AG10803 (cell line): ENCODE data around the gene RADIL.

Experiments used
- DNase-seq: peaks from one replicate; pipeline ENCODE4 v3.0.0; 2010; ENCODE audit warnings: low read depth
- H3K4me3 ChIP-seq: 2 replicates; pipeline ENCODE4 v1.5.1; 2011; ENCODE audit warnings: mild to moderate bottlenecking, low read length, control low read depth
- TF ChIP-seq, protein P1 (sequence below): conservative IDR thresholded peaks from 2 replicates; pipeline ENCODE4 v1.5.1; 2011; ENCODE audit warnings: mild to moderate bottlenecking, low read length, control low read depth, inconsistent platforms

RADIL gene

DNA sequence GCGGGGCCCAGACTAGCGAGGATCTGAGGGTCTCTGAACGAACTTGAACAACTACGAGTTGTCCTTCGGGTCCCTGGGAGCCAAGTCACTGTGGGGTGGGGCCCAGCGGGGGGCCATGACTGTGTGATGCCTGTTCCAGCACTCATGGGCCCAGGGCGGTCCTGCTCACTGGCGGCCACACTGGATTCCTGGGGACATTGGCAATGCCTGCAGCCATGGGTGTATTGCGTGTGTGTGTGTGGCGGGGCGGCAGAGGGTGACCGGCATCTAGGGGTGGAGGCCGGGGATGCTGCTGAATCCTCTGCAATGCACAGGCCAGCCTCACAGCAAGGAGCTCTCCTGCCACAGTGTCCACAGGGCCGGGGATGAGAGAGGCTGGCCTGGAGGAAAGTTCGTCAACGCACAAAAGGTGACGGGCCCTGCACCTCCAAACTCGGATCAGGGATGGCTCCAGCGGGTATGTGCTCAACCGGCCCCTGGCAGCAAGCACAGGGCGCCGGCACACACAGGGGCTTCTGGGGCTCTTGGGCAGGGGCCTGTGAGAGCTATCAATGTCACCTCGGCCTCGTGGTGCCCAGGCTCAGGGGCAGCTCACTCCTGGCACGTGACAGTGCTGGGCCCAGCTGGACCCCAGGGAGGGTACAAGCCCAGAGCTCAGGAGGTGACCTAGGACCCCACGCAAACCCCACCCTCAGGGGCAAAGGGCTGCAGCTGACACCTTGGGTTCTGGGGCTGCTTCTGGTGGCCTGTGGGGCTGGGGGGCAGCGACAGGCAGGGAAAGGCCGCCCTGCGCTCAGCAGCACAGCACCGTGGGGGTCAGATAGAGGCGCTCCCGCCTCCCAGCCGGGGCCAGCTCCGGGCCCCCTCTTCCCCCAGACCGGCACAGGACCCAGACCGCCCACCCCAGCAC lies 49.6 kb downstream of the RADIL start:
- H3K4me3 ChIP-seq = no peak overlapping the region

DNA sequence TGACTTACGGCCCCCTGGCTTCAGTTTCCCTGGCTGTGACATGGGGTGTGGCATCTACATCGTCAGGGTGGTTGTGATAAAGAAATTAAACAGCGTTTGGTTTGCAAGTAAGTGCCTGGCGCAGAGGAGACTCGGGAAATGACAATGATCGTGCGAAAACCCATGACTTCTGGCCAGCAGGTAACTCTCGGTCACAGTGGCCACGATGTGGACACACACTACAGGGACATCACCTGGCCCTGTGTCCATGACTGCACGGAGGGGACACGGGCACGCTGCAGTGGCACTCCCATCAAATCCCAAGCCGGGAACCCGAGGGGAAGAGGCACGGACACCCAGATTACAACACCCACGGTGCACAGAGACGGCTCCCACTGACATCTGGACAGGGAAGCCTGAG lies 50.3 kb downstream of the RADIL start:
- no peak for DNase-seq
- no peak overlapping the region for H3K4me3 ChIP-seq
- TF ChIP-seq, protein P1, sequence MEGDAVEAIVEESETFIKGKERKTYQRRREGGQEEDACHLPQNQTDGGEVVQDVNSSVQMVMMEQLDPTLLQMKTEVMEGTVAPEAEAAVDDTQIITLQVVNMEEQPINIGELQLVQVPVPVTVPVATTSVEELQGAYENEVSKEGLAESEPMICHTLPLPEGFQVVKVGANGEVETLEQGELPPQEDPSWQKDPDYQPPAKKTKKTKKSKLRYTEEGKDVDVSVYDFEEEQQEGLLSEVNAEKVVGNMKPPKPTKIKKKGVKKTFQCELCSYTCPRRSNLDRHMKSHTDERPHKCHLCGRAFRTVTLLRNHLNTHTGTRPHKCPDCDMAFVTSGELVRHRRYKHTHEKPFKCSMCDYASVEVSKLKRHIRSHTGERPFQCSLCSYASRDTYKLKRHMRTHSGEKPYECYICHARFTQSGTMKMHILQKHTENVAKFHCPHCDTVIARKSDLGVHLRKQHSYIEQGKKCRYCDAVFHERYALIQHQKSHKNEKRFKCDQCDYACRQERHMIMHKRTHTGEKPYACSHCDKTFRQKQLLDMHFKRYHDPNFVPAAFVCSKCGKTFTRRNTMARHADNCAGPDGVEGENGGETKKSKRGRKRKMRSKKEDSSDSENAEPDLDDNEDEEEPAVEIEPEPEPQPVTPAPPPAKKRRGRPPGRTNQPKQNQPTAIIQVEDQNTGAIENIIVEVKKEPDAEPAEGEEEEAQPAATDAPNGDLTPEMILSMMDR = no peak

More for the DNA sequence above, 49.6 kb downstream of the RADIL start:
- no peak for DNase-seq
- TF ChIP-seq, protein P1 = no peak

DNA sequence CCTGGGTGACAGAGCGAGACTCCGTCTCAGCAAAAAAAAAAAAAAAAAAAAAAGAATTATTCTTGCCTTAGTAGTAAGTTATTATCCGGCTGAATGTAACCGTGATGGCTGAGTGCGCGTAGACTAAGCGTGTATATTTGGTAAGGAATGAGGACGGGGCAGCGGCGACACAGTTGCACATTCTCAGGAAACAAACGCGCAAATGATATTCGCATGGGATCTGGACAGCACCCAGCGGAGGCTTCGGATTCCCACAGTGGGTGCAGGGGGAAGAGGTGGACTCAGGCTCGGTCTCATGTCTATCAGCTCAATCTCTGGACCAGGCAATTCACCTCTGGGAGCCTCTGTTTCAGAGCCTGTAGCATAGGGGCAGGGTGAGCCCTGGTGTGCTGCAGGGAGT lies 50.8 kb downstream of the RADIL start:
- TF ChIP-seq, protein P1 = no peak
- DNase-seq = no peak
- H3K4me3 ChIP-seq = no peak overlapping the region

DNA sequence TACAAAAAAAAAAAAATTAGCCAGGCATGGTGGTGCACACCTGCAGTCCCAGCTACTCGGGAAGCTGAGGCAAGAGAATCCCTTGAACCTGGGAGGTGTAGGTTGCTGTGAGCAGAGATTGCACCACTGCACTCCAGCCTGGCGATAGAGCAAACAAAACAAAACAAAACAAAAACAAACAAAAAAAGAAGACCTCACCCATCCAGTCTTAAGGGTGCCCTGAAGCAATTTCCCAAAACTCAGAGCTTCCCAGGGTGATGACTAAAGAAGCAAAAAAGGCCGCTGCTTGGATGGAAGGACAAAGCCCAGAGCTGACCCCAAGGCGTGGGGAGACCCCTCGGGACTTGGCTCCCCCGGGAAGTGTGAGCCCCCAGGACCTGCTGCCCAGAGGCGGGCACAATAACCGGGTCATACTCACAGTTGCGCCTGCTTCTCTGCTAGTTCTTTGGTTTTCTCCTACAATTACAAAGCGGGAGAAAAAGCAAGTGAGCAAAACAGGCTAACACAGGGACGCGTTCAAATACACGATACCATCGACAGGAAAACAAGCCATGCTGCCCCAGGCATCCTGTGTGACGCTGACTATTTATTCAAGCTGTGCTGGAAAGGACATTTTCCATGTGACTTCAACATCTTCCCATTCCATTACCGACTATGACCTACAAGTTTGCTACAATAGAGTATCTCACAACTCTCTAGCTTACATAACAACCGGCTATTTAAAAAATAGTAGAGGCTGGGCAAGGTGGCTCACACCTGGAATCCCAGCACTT lies 51.6 kb downstream of the RADIL start:
- H3K4me3 ChIP-seq = no peak overlapping the region
- no peak for DNase-seq
- TF ChIP-seq, protein P1 = no peak

DNA sequence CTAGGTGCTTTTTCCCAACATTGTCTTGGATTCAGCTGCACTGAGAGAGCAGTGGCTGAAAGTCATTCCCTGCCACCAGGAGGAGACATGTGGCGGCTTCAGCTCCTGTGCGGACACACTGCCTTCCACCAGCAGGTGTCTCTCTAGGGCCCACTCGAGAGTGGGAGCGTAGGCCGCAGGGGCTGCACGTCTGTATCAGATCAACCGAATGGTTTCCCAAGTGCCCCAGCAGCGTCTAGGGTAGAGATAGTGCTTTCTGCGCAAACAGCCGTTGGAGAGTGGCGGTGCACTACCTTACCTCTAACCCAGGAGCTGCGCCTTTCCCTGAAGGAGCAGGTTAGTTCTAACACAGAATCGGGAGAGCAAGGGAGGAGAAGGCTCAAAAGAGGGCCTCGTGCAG lies 53.3 kb downstream of the RADIL start:
- DNase-seq = peak; percentile 57
- TF ChIP-seq, protein P1 = peak; percentile 85
- no peak overlapping the region for H3K4me3 ChIP-seq

DNA sequence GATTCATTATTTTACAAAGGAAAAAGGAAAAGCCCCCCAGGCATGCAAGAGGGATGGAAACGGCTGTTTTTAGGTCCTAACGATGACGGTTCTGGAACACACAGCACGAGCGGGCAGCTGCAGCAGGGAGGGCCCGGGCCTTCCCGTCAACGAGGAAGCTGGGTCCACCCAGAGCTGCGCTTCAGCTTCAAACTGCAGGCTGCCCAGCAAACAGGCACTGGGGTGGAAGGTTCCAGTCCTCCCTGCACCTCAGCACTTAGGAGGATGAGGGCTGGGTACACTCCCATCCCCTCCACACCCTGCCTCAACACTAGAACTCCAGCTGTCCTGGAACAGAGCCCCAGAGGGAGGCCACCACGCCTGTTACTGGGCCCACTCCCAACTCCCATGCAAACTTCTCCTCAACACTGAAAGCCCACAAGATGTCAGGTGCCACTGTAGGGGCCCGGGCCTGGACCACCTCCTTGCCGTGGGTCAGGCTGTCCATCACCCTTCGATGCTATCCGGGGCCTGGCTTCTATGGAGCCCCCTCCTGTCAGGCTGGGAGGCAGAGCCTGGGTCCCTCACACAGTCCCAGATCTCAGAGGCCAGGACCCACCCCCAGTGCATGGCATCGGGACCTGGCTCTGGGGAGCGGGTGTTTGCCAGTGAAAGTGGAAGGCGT lies 54.7 kb downstream of the RADIL start:
- TF ChIP-seq, protein P1 = no peak
- no peak for DNase-seq

More for the DNA sequence above, 54.7 kb downstream of the RADIL start:
- no peak overlapping the region for H3K4me3 ChIP-seq
